Suprapubic skin (tissue), 4 donors: ENCODE results near the gene HHAT.

Experiments used
- EP300 ChIP-seq: sonication (generic); formaldehyde crosslinking; IDR thresholded peaks from one replicate; pipeline ENCODE4 v1.6.1; 2017; ENCODE audit warnings: antibody characterized with exemption
- POLR2A ChIP-seq, 2 donors: fragments of 450-650 bp; IDR thresholded peaks; one replicate each; pipeline ENCODE4 v1.6.1; 2017; ENCODE audit warnings: antibody characterized with exemption in 2 of 2, mild to moderate bottlenecking in 2 of 2, moderate library complexity in 2 of 2
- POLR2AphosphoS5 ChIP-seq, 3 donors: sonication (generic); formaldehyde crosslinking; IDR thresholded peaks; one replicate each; pipeline ENCODE4 v1.6.1; 2017; ENCODE audit warnings: antibody characterized with exemption in 3 of 3
- TF ChIP-seq, protein P1 (sequence below), 2 donors: fragments of 200-600 bp in 1 of 2; fragments of 450-650 bp in 1 of 2; sonication (generic) in 1 of 2; IDR thresholded peaks; one replicate each; pipeline ENCODE4 v1.5.1; 2016 to 2019; ENCODE audit warnings: antibody characterized with exemption in 2 of 2, mild to moderate bottlenecking in 1 of 2, moderate library complexity in 1 of 2

GRCh38 chr1:210332233-210332632 is 3.5 kb downstream of the HHAT start:
- TF ChIP-seq, protein P1, sequence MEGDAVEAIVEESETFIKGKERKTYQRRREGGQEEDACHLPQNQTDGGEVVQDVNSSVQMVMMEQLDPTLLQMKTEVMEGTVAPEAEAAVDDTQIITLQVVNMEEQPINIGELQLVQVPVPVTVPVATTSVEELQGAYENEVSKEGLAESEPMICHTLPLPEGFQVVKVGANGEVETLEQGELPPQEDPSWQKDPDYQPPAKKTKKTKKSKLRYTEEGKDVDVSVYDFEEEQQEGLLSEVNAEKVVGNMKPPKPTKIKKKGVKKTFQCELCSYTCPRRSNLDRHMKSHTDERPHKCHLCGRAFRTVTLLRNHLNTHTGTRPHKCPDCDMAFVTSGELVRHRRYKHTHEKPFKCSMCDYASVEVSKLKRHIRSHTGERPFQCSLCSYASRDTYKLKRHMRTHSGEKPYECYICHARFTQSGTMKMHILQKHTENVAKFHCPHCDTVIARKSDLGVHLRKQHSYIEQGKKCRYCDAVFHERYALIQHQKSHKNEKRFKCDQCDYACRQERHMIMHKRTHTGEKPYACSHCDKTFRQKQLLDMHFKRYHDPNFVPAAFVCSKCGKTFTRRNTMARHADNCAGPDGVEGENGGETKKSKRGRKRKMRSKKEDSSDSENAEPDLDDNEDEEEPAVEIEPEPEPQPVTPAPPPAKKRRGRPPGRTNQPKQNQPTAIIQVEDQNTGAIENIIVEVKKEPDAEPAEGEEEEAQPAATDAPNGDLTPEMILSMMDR (IDR thresholded peaks at IDR 0.05) = no peak
- TF ChIP-seq POLR2AphosphoS5 (IDR thresholded peaks at IDR 0.05) (no peak), EP300 (no peak), POLR2A (IDR thresholded peaks at IDR 0.05) (no peak)
